GM11168 (cell line): ENCODE measurements around the gene LUC7L.
"Not testable (repeated sequence)": the region's sequence is repeated elsewhere in the genome, so short reads cannot be mapped to it uniquely, and the experiment has no call there.

Source experiments
- in situ Hi-C: fragments of 300-500 bp; cut with MboI; formaldehyde crosslinking; loops from one replicate; pipeline ENCODE4 v1.12.0; 2022; ENCODE audit warnings: low sequenced_read_pairs; ENCODE audit not compliant: unreplicated experiment

Gene LUC7L

DNA sequence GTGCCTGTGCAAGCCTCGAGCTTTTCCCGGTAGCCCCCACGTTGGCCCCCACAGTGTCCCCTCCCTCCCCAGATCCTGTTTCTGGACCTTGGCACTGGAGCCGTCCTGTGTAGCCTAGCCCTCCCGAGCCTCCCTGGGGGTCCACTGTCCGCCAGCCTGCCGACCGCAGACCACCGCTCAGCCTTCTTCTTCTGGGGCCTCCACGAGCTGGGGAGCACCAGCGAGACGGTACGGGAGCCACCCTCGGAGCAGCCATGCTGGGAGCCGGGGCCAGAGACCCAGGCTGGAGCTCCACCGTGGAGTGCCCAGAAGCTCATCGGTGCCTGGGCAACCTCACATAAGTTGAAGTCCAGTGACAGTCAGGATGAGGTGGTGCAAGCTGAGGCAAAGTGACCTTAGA is 34.7 kb upstream of the LUC7L start:
- in situ Hi-C loops: no loop called here

GRCh38 chr16:263182-263774 is 34.0 kb upstream of the LUC7L start:
- in situ Hi-C loops: no loop called here

DNA sequence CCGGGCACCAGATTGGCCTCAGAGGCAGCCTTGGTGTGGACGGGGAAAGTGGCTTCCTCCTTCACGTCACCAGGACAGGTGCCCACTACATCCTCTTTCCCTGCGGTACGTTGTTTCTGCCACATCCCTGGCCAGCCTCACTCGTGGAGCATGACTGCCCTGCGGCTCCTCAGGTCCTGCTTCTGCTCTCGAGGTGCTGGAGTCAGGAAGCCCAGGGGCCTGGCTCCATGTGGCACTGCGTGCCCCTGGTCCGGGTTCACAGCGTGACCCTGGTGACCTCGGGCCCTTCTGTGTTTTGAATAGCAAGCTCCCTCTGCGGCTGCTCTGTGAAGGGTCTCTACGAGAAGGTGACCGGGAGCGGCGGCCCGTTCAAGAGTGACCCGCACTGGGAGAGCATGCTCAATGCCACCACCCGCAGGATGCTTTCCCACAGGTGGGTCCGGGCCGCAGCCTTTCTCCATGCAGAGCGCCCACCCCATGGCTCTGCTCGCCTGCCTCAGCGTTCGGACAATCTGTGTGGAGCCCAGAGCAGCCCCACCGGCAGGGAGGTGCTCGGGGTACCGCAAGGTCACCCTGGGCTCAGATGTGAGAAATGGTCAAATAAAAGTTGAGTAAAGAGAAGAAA is 33.0 kb upstream of the LUC7L start:
- in situ Hi-C loops: no loop called here

DNA sequence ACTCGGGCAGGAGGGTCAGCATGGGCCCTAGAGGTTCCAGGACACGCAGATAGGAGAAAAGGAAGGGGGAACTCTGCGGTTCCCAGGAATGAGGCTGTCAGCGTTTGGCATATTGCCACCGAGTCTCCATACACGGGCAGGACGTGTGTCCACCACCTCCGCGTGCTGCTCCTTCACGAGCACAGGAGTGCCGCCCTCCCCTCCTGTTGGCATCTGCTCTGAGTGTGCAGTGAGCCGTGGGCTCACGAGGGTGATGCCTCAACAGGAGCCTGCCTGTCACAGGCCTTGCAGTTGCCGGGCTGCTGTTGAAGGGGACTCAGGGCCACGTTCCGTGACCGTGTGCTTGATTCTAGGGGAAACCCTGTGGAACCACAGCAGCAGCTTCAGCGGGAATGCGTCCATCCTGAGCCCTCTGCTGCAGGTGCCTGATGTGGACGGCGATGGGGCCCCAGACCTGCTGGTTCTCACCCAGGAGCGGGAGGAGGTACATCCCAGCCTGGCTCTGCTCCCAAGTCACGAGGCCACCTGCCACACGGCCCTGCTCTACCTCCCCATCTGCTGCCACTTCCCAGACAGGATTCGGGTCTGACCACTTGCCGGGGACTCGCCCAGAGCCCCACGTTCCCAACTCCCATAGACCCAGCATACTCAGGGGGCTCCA is 31.9 kb upstream of the LUC7L start:
- in situ Hi-C loops: no loop called here

- in situ Hi-C loops: no loop called here
Measured at GRCh38 chr16:260326-260725, 31.1 kb upstream of the LUC7L start.

DNA sequence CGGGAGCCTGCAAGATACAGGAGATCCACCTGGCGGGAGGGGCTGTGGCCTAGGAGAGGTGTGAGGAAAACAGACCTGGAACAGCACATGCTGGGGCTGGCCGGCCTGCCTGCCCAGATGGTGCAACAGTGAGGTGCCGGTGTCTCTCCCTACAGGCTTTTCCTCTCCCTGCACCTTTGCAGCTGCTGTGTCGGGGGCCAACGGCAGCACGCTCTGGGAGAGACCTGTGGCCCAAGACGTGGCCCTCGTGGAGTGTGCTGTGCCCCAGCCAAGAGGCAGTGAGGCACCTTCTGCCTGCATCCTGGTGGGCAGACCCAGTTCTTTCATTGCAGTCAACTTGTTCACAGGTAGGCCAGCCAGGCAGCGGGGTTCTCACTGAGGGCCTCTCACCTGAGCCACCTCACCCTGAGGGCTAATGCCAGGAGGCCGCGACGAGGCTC is 30.6 kb upstream of the LUC7L start:
- in situ Hi-C loops: no loop called here

- in situ Hi-C loops: no loop called here
Measured at GRCh38 chr16:259226-259625, 30.0 kb upstream of the LUC7L start.

DNA sequence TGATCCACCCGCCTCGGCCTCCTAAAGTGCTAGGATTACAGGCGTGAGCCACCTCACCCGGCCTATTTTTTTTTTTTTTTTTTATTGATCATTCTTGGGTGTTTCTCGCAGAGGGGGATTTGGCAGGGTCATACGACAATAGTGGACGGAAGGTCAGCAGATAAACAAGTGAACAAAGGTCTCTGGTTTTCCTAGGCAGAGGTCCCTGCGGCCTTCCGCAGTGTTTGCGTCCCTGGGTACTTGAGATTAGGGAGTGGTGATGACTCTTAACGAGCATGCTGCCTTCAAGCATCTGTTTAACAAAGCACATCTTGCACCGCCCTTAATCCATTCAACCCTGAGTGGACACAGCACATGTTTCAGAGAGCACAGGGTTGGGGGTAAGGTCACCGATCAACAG is 28.8 kb upstream of the LUC7L start:
- in situ Hi-C loops: not testable (repeated sequence)

GRCh38 chr16:255183-255582 is 25.9 kb upstream of the LUC7L start:
- in situ Hi-C loops: no loop called here

- in situ Hi-C loops: no loop called here
Measured at GRCh38 chr16:254461-254860, 25.2 kb upstream of the LUC7L start.

DNA sequence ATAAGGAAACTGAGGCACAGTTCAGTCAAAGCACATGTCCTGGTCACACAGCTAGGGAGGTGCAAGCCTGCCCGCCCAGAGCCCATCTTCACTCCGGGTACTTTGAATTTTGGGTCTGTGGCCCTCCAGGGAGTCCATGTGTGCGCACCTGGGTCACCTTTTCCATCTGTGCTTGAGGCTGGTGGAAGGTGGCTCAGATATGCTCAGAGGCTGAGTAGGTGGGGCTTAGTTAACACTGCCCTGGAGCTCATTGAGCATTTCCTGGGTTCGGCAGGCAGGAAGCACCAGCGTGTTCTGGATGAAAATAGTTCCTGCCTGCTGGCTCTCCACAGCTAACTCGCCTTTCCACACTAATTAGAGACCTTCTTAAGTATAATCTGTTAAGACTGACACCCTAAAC is 24.6 kb upstream of the LUC7L start:
- in situ Hi-C loops: no loop called here

- in situ Hi-C loops: no loop called here
Measured at GRCh38 chr16:252366-253337, 23.4 kb upstream of the LUC7L start.

GRCh38 chr16:249431-249830 is 20.2 kb upstream of the LUC7L start:
- in situ Hi-C loops: no loop called here

GRCh38 chr16:247027-247426 is 17.8 kb upstream of the LUC7L start:
- in situ Hi-C loops: no loop called here

DNA sequence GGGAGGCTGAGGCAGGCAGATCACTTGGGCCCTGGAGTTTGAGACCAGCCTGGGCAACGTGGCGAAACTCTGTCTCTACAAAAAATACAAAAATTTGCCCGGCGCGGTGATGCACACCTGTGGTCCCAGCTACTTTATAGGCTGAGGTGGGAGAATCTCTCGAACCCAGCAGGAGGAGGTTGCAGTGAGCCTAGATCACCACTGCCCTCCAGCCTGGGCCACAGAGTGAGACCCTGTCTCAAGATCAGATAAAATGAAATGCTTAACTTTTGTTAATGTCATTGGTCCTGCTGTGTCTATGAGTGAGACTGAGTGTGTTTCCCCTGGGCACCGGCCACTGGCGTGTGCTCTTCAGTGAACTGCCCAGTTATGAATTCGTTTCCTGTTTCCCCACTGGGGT is 15.9 kb upstream of the LUC7L start:
- in situ Hi-C loops: no loop called here

DNA sequence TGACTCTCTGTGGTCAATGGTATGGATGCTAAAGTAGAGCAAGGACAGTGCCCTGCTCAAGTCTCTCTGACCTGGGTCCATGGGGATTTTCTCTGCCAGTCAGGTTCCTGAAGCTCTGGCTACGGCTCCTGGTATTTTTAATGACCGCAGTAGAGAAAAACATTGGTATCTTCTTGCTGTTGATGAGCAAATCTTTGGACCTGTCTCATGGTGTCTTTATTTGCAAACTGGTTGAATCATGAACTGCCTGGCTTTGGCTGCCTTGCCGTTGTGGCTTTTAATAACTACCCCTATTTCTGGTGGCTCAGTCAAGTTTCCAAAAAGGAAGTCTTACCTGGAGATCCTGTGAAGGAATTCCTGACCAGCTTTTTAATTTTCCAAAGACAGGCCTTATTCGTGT is 14.1 kb upstream of the LUC7L start:
- in situ Hi-C loops: no loop called here

GRCh38 chr16:242281-242680 is 13.0 kb upstream of the LUC7L start:
- in situ Hi-C loops: no loop called here

DNA sequence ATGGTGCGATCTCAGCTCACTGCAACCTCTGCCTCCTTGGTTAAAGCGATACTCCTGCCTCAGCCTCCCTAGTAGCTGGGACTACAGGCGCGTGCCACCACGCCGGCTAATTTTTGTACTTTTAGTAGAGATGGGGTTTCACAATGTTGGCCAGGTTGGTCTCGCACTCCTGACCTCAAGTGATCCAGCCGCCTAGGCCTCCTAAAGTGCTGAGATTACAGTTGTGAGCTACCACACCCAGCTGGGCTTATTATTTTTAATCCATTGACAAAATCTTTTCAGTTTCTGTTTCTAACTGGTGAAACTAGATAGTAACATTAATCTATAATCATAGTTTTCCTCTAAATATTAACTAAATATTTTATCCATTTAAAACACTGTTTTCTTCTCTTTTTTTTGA is 11.3 kb upstream of the LUC7L start:
- in situ Hi-C loops: no loop called here

GRCh38 chr16:239948-240277 is 10.7 kb upstream of the LUC7L start:
- in situ Hi-C loops: no loop called here

GRCh38 chr16:234468-235305 is 5.4 kb upstream of the LUC7L start, which contains the start of gene FAM234A:
FAM234A (plus strand) TSS chr16:234821; CDS start chr16:254414, 19,593 bp downstream.
- in situ Hi-C loops: no loop called here
